C4-2B (cell line): Measurements from ENCODE around the gene SLC6A12.

ENCODE experiments used
- CTCF ChIP-seq: fragments of 450-650 bp; conservative IDR thresholded peaks from 2 replicates; pipeline ENCODE4 v1.5.1; 2017; ENCODE audit warnings: mild to moderate bottlenecking
- ZFX ChIP-seq: fragments of 450-650 bp; IDR thresholded peaks from 2 replicates; pipeline ENCODE4 v1.6.1; 2017

- TF ChIP-seq CTCF (no peak), ZFX (no peak)
Measured at GRCh38 chr12:195156-195555, 18.8 kb downstream of the SLC6A12 start.
